Sigmoid colon (tissue), 7 donors: Measurements from ENCODE around the gene PMS1. TPM values are rescaled to one million over a fixed set of nuclear protein-coding genes. Genes with fewer than 3 reads are reported as not detected.

ENCODE experiments used
- DNase-seq: peaks from one replicate; pipeline ENCODE4 v3.0.0-alpha.2; 2019
- H3K27ac ChIP-seq, 4 donors: fragments of 200-600 bp; sonication (generic); one replicate each; pipeline ENCODE4 v1.5.1; 2016 to 2019; ENCODE audit warnings: mild to moderate bottlenecking in 1 of 4
- H3K27me3 ChIP-seq, 3 donors: fragments of 200-600 bp; sonication (generic); one replicate each; pipeline ENCODE4 v1.5.1; 2019; ENCODE audit warnings: mild to moderate bottlenecking in 1 of 3
- H3K36me3 ChIP-seq, 4 donors: fragments of 200-600 bp; sonication (generic); one replicate each; pipeline ENCODE4 v1.5.1; 2016 to 2019
- H3K4me1 ChIP-seq, 4 donors: fragments of 200-600 bp; sonication (generic); one replicate each; pipeline ENCODE4 v1.5.1; 2017 to 2019
- H3K4me3 ChIP-seq, 4 donors: fragments of 200-600 bp; sonication (generic); one replicate each; pipeline ENCODE4 v1.5.1; 2017 to 2019; ENCODE audit warnings: mild to moderate bottlenecking in 2 of 4, moderate library complexity in 1 of 4
- H3K9me3 ChIP-seq, 4 donors: fragments of 200-600 bp in 3 of 4; sonication (generic) in 3 of 4; one replicate each; pipeline versions ENCODE4 v1.5.1 to v1.6.1; 2013 to 2019
- EP300 ChIP-seq, 4 donors: sonication (generic); formaldehyde crosslinking; IDR thresholded peaks; one replicate each; pipeline ENCODE4 v1.6.1; 2017; ENCODE audit warnings: antibody characterized with exemption in 4 of 4
- POLR2A ChIP-seq, 2 donors: fragments of 450-650 bp; IDR thresholded peaks; one replicate each; pipeline ENCODE4 v1.6.1; 2016; ENCODE audit warnings: antibody characterized with exemption in 2 of 2, mild to moderate bottlenecking in 2 of 2, moderate library complexity in 2 of 2
- POLR2AphosphoS5 ChIP-seq, 4 donors: sonication (generic); formaldehyde crosslinking; IDR thresholded peaks; one replicate each; pipeline ENCODE4 v1.6.1; 2017; ENCODE audit warnings: antibody characterized with exemption in 4 of 4
- WGBS, 2 donors: extraction: QIAGEN DNeasy Blood & Tissue Kit; methylation state at CpG; one replicate each; pipeline ENCODE4 v1.1.7; 2013; 5-methylcytosine and 5-hydroxymethylcytosine counted together
- intact Hi-C: fragments of 100-400 bp; cut with DNase I; formaldehyde crosslinking; loops from one replicate; pipeline ENCODE4 v1.15.1; 2023
- polyA plus RNA-seq, 3 donors: library from polyadenylated mRNA; stranded (reverse); fragments of 200-250 nt; gene quantifications; one replicate each; pipeline ENCODE4 v1.2.3, GENCODE V29; 2013
- total RNA-seq, 4 donors: library from RNA; depleted of rRNA; stranded (reverse); fragments of >200 nt; gene quantifications; one replicate each; pipeline ENCODE4 v1.1.0, GENCODE V29; 2016
- TF ChIP-seq, protein P1 (sequence below), 4 experiments: fragments of 450-650 bp in 3 of 4; fragments of 200-600 bp in 1 of 4; IDR thresholded peaks; one replicate each; pipeline ENCODE4 v1.5.1; 2016 to 2019; ENCODE audit warnings: antibody characterized with exemption in 4 of 4, mild to moderate bottlenecking in 3 of 4, moderate library complexity in 2 of 4
- donor health status: healthy with polysubstance abuse.
- donor health status: Bipolar disorder and iron deficiency.
- donor health status: healthy.

The PMS1 gene
- total and polyA plus RNA-seq, 7 donors = 4.4 to 17.7 (median 15.1) TPM

DNA sequence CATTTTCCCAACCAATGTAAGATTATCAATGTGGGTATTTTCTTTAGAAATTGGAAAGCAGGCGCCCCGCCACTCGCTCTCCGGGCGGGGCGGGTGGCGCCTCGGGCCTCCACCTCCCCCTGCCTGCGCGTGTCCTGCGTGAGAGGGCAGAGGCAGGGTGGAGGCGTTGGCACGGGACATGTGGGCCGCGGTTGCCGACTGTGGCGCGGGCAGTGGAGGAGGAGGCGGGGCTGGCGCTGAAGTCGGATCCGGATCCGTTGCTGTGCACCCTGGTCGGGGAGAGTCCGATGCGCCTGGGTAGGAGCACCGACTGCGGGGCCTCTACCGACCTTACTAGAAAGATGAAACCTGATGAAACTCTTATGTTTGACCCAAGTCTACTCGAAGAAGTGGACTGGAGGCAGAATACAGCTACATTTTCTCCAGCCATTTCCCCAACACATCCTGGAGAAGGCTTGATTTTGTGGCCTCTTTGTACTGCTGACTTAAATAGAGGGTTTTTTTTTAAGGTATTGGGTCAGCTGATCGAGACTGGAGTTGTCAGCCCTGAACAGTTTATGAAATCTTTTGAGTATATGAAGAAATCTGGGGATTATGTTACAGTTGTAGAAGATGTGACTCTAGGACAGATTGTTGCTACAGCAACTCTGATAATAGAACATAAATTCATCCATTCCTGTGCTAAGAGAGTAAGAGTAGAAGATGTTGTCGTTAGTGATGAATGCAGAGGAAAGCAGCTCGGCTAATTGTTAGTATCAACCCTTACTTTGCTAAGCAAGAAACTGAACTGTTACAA, 37.9 kb downstream of the PMS1 start:
- 96 to 97% methylated on average over 33 of the region's 33 CpGs for WGBS, 2 donors
- no peak for DNase-seq
- peak overlapping the region in 1 of 4 donors; percentile 19 for H3K27ac ChIP-seq

DNA sequence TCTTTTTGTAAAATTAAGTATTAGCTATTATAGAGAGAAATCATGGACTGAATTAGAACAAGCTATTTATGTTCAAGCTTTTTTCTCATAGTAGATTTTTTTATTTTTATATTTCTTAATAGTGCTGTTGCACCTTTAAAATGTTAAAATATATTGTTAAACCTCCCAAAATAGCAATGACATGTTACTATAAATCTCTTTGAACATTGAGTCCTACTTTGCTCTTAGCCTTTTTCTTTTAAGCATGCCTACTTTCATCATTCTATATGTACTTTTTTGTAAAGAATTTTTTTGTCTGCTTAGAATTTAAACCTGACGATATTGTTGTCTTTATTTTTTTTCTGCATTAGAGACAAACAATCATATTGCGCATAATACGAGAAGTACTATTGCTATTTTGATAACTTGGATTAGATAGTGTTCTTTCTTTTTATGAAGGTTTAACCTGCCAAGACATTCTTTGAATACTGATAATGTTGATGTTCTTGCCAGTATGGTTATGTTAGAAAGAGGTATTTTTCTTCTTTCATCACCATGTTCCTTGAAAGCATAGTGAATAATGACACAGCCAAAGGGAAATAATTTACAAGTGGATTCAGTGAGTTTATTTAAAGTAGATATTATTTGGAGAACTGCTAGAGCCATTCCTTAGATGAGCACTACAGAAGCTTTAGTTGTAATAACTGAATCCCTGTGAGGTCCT, 40.6 kb downstream of the PMS1 start:
- TF ChIP-seq, protein P1, sequence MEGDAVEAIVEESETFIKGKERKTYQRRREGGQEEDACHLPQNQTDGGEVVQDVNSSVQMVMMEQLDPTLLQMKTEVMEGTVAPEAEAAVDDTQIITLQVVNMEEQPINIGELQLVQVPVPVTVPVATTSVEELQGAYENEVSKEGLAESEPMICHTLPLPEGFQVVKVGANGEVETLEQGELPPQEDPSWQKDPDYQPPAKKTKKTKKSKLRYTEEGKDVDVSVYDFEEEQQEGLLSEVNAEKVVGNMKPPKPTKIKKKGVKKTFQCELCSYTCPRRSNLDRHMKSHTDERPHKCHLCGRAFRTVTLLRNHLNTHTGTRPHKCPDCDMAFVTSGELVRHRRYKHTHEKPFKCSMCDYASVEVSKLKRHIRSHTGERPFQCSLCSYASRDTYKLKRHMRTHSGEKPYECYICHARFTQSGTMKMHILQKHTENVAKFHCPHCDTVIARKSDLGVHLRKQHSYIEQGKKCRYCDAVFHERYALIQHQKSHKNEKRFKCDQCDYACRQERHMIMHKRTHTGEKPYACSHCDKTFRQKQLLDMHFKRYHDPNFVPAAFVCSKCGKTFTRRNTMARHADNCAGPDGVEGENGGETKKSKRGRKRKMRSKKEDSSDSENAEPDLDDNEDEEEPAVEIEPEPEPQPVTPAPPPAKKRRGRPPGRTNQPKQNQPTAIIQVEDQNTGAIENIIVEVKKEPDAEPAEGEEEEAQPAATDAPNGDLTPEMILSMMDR (IDR thresholded peaks at IDR 0.05) = no peak
- TF ChIP-seq POLR2AphosphoS5 (IDR thresholded peaks at IDR 0.05) = no peak
- TF ChIP-seq EP300 (IDR thresholded peaks at IDR 0.05) = no peak
- TF ChIP-seq POLR2A (IDR thresholded peaks at IDR 0.05) = no peak
- no peak overlapping the region for H3K27ac ChIP-seq
- no peaks in the 10 kb centered on the region for H3K9me3 ChIP-seq
- peaks cover 0 to 8% (median 0%) of the 10 kb centered on the region in 4 donors for H3K36me3 ChIP-seq
- H3K4me1 ChIP-seq = peaks cover 0 to 11% (median 0%) of the 10 kb centered on the region in 4 donors
- H3K4me3 ChIP-seq = no peak overlapping the region
- H3K27me3 ChIP-seq = no peaks in the 10 kb centered on the region
- no peak for DNase-seq
- intact Hi-C loops = no loop called here
- 95 to 97% methylated on average over 3 of the region's 3 CpGs for WGBS, 2 donors

More for the DNA sequence above, 37.9 kb downstream of the PMS1 start:
- Histone ChIP-seq H3K36me3 (peaks cover 0 to 29% (median 0%) of the 10 kb centered on the region in 4 donors), H3K9me3 (no peaks in the 10 kb centered on the region), H3K4me1 (peaks cover 0 to 11% (median 0%) of the 10 kb centered on the region in 4 donors), H3K27me3 (no peaks in the 10 kb centered on the region), H3K4me3 (no peak overlapping the region)
- intact Hi-C loops = no loop called here
- no peak for TF ChIP-seq EP300 (IDR thresholded peaks at IDR 0.05)
- TF ChIP-seq POLR2AphosphoS5 (IDR thresholded peaks at IDR 0.05) = no peak
- TF ChIP-seq POLR2A (IDR thresholded peaks at IDR 0.05) = no peak
- TF ChIP-seq, protein P1 (IDR thresholded peaks at IDR 0.05) = no peak

DNA sequence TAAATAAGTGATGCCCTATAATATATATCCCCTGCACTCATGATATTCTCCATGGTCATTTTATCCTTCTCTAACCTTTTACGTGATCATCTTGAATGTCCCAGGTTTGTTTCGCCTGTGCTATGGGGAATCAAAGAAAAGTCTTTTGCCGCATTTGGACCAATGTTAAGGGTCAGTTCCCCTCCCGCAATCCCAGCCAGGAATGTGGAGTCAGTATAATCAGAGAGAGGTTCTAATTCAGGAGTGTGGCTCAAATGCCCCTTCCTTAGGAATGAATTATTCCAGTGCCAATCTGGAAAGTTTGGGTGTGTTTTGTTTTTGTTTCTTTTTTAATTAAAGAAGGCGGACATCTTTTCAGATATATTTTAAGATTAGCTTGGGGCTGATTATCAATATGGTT, 41.8 kb downstream of the PMS1 start:
- 98 to 99% methylated on average over 5 of the region's 5 CpGs for WGBS, 2 donors
- no peak for DNase-seq
- no peak for TF ChIP-seq POLR2AphosphoS5 (IDR thresholded peaks at IDR 0.05)
- no peak for TF ChIP-seq EP300 (IDR thresholded peaks at IDR 0.05)
- TF ChIP-seq, protein P1 (IDR thresholded peaks at IDR 0.05) = no peak
- no peak for TF ChIP-seq POLR2A (IDR thresholded peaks at IDR 0.05)
- H3K9me3 ChIP-seq = no peaks in the 10 kb centered on the region
- intact Hi-C loops = no loop called here
- H3K27me3 ChIP-seq = no peaks in the 10 kb centered on the region
- no peak overlapping the region for H3K27ac ChIP-seq
- no peak overlapping the region for H3K4me3 ChIP-seq
- no peaks in the 10 kb centered on the region for H3K36me3 ChIP-seq
- H3K4me1 ChIP-seq = peaks cover 0 to 11% (median 0%) of the 10 kb centered on the region in 4 donors

DNA sequence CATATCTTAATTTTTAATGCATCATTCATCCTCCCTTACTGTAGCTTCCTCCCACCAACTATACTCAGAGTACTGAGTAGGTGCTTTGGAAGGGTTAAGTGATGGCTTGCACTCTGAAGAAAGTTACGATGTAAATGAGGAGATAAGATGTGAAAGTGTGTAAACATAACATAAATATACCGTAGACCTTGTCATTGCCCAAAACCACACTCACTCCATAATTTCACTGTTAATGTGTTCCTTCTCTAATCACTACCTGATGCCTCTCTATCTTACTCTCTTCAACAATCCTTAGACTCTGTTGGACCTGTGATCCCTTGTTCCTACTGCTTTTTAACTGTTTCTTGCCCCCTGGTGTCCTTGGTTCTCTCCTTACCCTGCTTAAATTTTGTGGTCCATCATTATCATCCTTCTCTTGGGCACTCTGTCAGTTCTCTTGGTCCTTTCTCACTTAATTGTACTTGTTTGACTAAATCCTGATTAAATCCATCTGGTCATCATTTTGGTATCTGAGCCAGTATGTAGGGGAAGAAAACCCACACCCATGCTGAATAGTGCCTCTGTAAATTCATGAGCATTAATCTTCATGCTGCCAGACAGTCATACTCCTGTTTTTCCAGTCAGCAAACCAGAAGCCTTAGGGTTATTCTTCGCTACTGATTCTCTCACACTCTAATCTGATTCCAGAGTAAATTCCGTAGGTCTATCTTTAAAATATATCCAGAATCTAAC, 45.0 kb downstream of the PMS1 start:
- no peak overlapping the region for H3K4me3 ChIP-seq
- no peak for TF ChIP-seq EP300 (IDR thresholded peaks at IDR 0.05)
- TF ChIP-seq, protein P1 (IDR thresholded peaks at IDR 0.05) = no peak
- no peak for TF ChIP-seq POLR2A (IDR thresholded peaks at IDR 0.05)
- TF ChIP-seq POLR2AphosphoS5 (IDR thresholded peaks at IDR 0.05) = no peak
- WGBS, 2 donors = 62 to 80% methylated on average over 4 of the region's 4 CpGs
- H3K27ac ChIP-seq = no peak overlapping the region
- H3K36me3 ChIP-seq = no peaks in the 10 kb centered on the region
- intact Hi-C loops = no loop called here
- H3K27me3 ChIP-seq = no peaks in the 10 kb centered on the region
- no peaks in the 10 kb centered on the region for H3K9me3 ChIP-seq
- H3K4me1 ChIP-seq = peaks cover 0 to 11% (median 0%) of the 10 kb centered on the region in 4 donors
- no peak for DNase-seq
